OCI-LY3 (cell line): ENCODE data around the gene TYW5.

ENCODE experiments used
- H2AFZ ChIP-seq: fragments of 200-600, 300-600 bp; shearing (Covaris generic); 2 replicates; pipeline ENCODE4 v1.6.0; 2014; ENCODE audit warnings: antibody characterized with exemption, low read depth, low read length
- H3K27ac ChIP-seq: fragments of 200-600, 300-600 bp; sonication (generic); 2 replicates; pipeline ENCODE4 v1.5.1; 2014; ENCODE audit warnings: mild to moderate bottlenecking, low read length, moderate library complexity, mixed read lengths
- H3K27me3 ChIP-seq: fragments of 200-600, 300-600 bp; sonication (generic); 2 replicates; pipeline ENCODE4 v1.6.1; 2014; ENCODE audit warnings: low read depth, low read length, mixed read lengths
- H3K36me3 ChIP-seq: fragments of 200-600, 300-600 bp; sonication (generic); replicated peaks from 2 replicates; pipeline ENCODE3; 2014; ENCODE audit warnings: low read depth, low read length, mixed read lengths
- H3K4me1 ChIP-seq: fragments of 300-600, 200-600 bp; sonication (generic); 2 replicates; pipeline ENCODE4 v1.6.1; 2014; ENCODE audit warnings: low read length, mixed read lengths
- H3K4me2 ChIP-seq: fragments of 200-600, 300-600 bp; sonication (generic); 2 replicates; pipeline ENCODE4 v1.6.1; 2014; ENCODE audit warnings: low read length, mixed read lengths
- H3K4me3 ChIP-seq: fragments of 300-600, 200-600 bp; sonication (generic); 2 replicates; pipeline ENCODE4 v1.5.1; 2014; ENCODE audit warnings: antibody characterized with exemption, mild to moderate bottlenecking, low read length, moderate library complexity
- H3K79me2 ChIP-seq: fragments of 300-600, 200-600 bp; shearing (Covaris generic); 2 replicates; pipeline ENCODE4 v1.6.1; 2014; ENCODE audit warnings: mild to moderate bottlenecking, low read length, mixed read lengths
- H3K9ac ChIP-seq: fragments of 300-600, 200-600 bp; shearing (Covaris generic); 2 replicates; pipeline ENCODE4 v1.6.0; 2014; ENCODE audit warnings: mild to moderate bottlenecking, low read length, moderate library complexity
- H3K9me3 ChIP-seq: fragments of 200-600, 300-600 bp; shearing (Covaris generic); 2 replicates; pipeline ENCODE4 v1.6.1; 2014; ENCODE audit warnings: low read length, mixed read lengths; ENCODE audit not compliant: insufficient read depth
- H4K20me1 ChIP-seq: fragments of 200-600, 300-600 bp; sonication (generic); 2 replicates; pipeline ENCODE4 v1.6.1; 2016; ENCODE audit warnings: low read length, mixed read lengths; ENCODE audit not compliant: insufficient read depth
- EZH2phosphoT487 ChIP-seq: fragments of 200-600 bp; shearing (Covaris generic); IDR thresholded peaks from 2 replicates; pipeline ENCODE4 v1.6.1; 2018; ENCODE audit warnings: antibody characterized with exemption, mixed run types, low read depth
- TF ChIP-seq, protein P1 (sequence below): fragments of 200-600, 300-600 bp; sonication (generic); IDR thresholded peaks from 2 replicates; pipeline ENCODE4 v1.5.1; 2014; ENCODE audit warnings: antibody characterized with exemption, low read length, low read depth

TYW5 gene

GRCh38 chr2:199936554-199936953 is 18.7 kb downstream of the TYW5 start:
- H3K36me3 ChIP-seq = peaks cover 18% of the 10 kb centered on the region
- no peaks in the 10 kb centered on the region for H4K20me1 ChIP-seq
- no peaks in the 10 kb centered on the region for H3K27me3 ChIP-seq
- no peak overlapping the region for H3K9ac ChIP-seq
- H3K9me3 ChIP-seq = no peaks in the 10 kb centered on the region
- H3K4me1 ChIP-seq = no peaks in the 10 kb centered on the region
- no peak overlapping the region for H3K4me3 ChIP-seq
- no peak overlapping the region for H2AFZ ChIP-seq
- no peak overlapping the region for H3K4me2 ChIP-seq
- H3K79me2 ChIP-seq = no peaks in the 10 kb centered on the region
- no peak for TF ChIP-seq EZH2phosphoT487
- TF ChIP-seq, protein P1, sequence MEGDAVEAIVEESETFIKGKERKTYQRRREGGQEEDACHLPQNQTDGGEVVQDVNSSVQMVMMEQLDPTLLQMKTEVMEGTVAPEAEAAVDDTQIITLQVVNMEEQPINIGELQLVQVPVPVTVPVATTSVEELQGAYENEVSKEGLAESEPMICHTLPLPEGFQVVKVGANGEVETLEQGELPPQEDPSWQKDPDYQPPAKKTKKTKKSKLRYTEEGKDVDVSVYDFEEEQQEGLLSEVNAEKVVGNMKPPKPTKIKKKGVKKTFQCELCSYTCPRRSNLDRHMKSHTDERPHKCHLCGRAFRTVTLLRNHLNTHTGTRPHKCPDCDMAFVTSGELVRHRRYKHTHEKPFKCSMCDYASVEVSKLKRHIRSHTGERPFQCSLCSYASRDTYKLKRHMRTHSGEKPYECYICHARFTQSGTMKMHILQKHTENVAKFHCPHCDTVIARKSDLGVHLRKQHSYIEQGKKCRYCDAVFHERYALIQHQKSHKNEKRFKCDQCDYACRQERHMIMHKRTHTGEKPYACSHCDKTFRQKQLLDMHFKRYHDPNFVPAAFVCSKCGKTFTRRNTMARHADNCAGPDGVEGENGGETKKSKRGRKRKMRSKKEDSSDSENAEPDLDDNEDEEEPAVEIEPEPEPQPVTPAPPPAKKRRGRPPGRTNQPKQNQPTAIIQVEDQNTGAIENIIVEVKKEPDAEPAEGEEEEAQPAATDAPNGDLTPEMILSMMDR = no peak
- no peak overlapping the region for H3K27ac ChIP-seq

DNA sequence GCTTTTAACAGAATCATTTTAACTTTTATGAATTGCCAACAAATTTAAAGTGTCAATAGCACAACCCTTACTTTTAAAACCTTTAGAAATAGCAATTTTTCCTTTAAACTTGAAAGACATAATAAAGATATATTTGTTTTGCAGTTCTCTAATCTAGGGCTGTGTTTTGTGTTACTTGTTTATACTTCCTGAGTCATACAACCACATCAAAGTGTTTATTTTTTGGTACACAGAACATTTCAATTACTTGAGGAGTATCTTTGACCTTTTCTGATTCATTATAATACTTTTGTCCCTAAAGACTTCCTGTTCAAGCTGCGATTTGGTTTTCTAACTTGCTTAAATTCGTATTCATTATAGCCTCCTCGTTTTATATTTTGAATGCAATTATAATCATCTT is 21.8 kb downstream of the TYW5 start:
- H3K4me1 ChIP-seq = no peaks in the 10 kb centered on the region
- TF ChIP-seq EZH2phosphoT487 = no peak
- TF ChIP-seq, protein P1 = no peak
- no peak overlapping the region for H2AFZ ChIP-seq
- peaks cover 24% of the 10 kb centered on the region for H3K36me3 ChIP-seq
- H3K27ac ChIP-seq = no peak overlapping the region
- H3K4me2 ChIP-seq = no peak overlapping the region
- no peaks in the 10 kb centered on the region for H3K79me2 ChIP-seq
- no peak overlapping the region for H3K9ac ChIP-seq
- no peaks in the 10 kb centered on the region for H3K27me3 ChIP-seq
- H3K9me3 ChIP-seq = no peaks in the 10 kb centered on the region
- H4K20me1 ChIP-seq = no peaks in the 10 kb centered on the region
- no peak overlapping the region for H3K4me3 ChIP-seq

DNA sequence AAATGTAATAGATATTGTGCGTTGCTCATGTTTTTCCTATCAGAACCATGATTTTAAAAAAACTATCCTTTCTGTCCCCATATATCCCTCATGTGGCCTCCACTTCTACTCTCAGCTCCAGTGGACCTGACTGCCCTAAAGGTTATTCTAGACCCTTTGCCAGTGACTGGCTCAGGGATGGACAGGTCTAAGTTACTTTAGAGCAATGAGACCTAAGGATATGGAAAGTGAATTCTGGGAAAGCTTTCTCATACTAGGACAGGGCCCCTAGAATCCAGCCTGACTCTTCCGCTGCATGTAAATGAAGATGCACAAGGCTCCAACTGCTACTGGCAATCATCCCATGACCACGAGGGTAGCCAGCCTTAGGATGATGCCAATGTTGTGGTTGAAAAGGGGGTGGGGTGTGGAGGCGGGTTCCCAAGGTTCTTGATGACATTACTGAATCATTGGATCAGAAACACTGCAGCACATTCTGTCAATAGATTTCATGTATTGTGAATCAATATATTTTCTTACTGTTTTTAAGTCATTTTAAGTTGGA is 22.9 kb downstream of the TYW5 start:
- Histone ChIP-seq H3K4me2 (no peak overlapping the region), H4K20me1 (no peaks in the 10 kb centered on the region), H3K79me2 (no peaks in the 10 kb centered on the region), H3K4me3 (no peak overlapping the region), H3K4me1 (no peaks in the 10 kb centered on the region), H2AFZ (no peak overlapping the region), H3K36me3 (peaks cover 21% of the 10 kb centered on the region), H3K27ac (no peak overlapping the region), H3K9me3 (no peaks in the 10 kb centered on the region), H3K27me3 (no peaks in the 10 kb centered on the region), H3K9ac (no peak overlapping the region)
- TF ChIP-seq EZH2phosphoT487 = no peak
- TF ChIP-seq, protein P1 = no peak

DNA sequence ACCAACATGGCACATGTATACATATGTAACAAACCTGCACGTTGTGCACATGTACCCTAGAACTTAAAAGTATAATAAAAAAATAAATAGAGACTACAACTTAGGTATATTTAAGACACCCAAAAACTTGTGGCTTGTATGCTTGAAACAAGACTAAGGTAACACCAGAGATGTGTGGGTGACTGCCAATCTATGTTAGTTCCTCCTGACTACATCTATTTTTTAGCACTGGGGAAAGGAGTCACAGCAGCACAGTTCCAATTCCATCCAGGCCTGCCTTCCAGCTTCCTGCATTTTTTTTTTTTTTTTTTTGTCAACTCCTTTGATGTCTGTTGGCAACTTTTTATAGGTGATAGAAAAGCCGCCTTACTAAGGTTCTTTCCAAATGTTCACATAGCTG is 26.0 kb downstream of the TYW5 start:
- no peak overlapping the region for H3K9ac ChIP-seq
- H3K4me2 ChIP-seq = no peak overlapping the region
- H3K4me1 ChIP-seq = no peaks in the 10 kb centered on the region
- H3K36me3 ChIP-seq = peaks cover 33% of the 10 kb centered on the region
- H3K79me2 ChIP-seq = peaks cover 20% of the 10 kb centered on the region
- no peaks in the 10 kb centered on the region for H3K9me3 ChIP-seq
- H3K27me3 ChIP-seq = no peaks in the 10 kb centered on the region
- H2AFZ ChIP-seq = no peak overlapping the region
- no peaks in the 10 kb centered on the region; the same call in 1 of the 2 replicates for H4K20me1 ChIP-seq
- no peak overlapping the region for H3K27ac ChIP-seq
- TF ChIP-seq, protein P1 = no peak
- no peak for TF ChIP-seq EZH2phosphoT487
- no peak overlapping the region for H3K4me3 ChIP-seq
